GM18526 (cell line): ENCODE measurements around the gene TRIO.

Experiments
- POLR2A ChIP-seq: IDR thresholded peaks from 3 replicates; pipeline ENCODE4 v1.6.1; 2011; ENCODE audit not compliant: insufficient read length; ENCODE audit errors: extremely low read depth

TRIO gene

DNA sequence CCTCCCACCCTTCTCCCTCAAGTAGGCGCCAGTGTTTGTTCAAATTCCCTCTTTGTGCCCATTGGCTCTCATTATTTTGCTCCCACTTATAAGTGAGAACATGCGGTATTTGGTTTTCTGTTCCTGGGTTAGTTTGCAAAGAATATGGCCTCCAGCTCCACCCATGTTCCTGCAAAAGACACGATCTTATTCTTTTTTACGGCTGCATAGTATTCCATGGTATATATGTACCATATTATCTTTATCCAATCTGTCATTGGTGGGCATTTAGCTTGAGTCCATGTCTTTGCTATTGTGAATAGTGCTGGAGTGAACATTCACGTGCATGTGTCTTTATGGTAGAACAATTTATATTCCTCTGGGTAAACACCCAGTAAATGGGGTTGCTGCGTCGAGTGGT, 375.5 kb downstream of the TRIO start:
- TF ChIP-seq POLR2A: no peak

DNA sequence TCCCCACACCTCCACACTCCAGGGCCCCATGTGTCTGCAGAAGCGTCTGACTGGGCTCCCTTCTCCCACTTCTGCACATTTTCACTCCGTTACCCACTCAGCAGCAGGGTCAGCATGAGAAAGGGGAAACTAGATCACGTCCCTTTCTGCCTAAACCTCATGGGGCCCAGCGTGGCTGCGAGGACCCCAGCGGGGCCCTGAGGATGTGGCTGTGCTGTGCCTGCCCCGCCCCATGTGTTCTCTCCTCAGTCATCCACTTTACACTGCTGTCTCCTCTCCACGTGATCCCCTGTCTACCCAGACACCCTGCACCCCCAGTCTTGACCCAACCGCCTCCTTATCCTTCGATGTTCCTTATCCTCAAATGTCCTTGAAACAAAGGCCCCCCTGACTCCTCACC, 378.6 kb downstream of the TRIO start:
- no peak for TF ChIP-seq POLR2A

DNA sequence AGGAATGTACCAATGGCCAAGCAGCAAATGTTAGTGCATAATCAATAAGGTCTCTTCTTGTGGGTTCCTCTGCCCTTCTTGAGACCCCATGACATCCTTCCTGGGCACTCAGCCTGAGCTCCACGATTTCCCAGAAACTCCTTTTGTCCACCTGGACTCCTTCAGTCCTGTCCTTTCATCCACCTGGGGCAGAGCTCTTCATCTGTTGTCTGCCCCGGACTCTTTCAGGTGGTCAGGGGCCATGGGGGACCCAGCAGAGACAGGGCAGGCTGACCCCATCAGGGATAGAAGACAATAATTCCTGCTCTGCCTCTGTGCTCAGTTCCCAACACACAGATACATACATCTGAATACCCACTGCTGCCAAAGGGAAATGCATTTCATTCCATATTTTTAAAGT, 379.6 kb downstream of the TRIO start:
- no peak for TF ChIP-seq POLR2A

DNA sequence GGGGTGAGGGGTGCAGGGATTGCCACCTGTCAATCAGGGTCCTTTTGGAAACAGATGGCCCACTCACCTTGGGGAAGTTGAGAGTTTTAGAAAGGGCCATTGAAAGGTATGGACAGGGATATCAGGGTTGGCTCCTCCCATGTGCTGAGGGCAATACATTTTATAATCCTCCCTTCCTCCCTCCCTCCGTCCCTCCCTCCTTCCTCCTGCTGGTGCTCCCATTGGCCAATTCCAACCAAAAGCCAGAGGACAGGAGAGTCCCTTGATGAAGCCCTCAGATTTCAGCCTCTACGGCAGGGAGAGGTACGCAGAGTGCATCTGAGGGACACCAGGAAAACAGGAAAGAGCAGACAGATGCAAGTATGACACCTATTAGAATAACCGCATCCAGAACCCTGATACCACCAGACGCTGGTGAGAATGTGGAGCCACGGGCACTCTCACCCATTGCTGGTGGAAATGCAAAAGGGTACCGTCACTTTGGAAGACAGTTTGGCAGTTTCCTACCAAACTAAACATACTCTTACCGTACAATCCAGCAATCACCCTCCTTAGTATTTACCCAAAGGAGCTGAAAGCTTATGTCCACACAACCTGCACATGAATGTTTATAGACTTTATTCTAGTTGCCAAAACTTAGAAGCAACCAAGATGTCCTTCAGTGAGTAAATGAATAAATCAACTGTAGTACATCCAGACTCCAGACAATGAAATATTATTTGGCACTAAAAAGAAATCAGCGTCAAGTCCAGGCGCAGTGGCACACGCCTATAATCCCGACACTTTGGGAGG, 380.3 kb downstream of the TRIO start:
- TF ChIP-seq POLR2A: no peak

DNA sequence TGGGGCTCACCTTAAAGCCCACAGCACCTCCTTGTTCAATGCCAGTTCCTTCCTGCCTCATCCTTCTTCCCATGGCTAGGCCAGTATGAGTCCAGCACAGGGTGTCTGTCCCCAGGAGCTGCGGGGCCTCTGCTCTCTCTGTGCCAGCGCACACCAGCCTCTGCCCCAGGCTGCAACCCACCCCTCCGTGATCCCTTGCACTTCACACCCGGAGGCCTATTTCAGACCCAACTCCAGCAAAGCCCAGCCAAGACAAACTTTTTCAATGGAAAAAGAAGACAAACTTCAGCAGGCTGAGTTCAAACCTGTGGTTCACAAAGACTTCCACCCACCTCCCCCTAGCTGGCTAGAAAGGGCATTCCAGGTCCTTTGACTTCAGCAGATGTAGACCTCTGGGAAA, 382.3 kb downstream of the TRIO start:
- TF ChIP-seq POLR2A: no peak

DNA sequence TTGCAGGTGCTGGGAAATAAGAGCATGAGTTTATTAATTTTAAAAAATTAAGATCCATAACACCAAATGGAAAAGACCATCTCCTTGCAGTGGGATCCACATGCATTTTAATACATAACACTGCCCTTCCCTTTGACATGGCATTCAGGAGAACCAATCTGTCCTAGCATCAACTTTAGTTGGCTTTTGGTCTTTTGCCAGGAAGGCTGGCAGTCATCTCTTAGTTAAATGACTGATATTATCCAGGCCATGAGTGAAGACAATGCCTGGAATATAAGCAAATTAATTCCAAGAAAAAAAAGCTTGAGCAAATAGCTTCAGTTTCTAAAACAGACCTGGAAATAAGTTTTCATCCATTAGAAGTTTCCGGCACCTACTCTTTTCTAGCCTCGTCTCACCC, 383.4 kb downstream of the TRIO start:
- no peak for TF ChIP-seq POLR2A

DNA sequence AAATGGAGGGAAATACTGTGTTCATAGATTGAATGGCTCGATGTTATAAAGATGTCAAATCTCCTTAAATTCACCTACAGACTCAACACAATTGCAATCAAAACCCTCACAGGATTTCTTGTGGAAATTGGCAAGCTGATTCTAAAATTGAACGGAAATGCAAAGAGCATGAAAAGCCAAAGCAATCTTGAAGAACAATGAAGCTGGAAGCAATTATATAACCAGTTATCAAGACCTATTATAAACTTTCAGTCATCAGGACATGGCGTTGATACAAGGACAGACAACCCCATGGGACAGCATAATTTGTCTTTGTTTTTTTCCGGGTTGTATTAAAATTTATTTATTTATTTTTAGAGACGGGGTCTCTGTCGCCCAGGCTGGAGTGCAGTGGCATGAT, 385.0 kb downstream of the TRIO start:
- TF ChIP-seq POLR2A: no peak

DNA sequence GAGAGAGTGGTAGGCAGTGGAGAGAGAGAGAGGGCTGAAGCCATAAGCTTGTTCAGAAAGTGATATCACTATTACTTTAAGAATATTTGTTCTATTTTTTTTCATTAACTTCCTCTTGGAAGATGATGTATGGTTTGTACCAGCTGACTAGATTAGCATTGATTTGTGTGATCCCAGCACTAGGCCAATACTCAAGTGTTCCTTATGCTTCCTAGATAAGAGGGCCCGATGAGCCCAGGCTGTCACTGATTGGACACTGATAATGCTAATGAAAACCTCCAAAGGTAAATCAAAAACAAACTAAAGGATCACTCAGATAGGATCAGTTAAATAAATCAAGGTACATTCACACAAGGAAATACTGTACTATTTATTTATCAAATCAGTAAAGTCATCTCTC, 385.8 kb downstream of the TRIO start:
- no peak for TF ChIP-seq POLR2A

DNA sequence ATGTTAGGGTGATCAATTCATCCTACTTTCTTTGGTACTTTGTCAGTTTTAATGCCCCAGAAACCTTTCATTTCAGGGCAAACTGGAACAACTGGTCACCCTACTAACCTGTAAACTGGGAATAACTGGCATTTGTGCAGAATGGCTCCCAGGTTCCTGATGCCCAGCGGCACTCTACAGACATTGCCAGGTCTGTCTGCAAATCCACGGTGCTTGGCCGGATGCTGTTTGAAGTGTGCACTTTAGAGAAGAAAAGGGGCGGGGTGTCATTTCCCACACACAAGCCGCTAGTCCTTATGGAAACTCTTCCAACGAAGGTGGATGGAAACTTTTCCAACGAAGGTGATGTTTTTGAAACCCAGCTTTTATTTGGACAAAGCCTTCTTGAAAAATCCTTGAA, 388.5 kb downstream of the TRIO start:
- no peak for TF ChIP-seq POLR2A

DNA sequence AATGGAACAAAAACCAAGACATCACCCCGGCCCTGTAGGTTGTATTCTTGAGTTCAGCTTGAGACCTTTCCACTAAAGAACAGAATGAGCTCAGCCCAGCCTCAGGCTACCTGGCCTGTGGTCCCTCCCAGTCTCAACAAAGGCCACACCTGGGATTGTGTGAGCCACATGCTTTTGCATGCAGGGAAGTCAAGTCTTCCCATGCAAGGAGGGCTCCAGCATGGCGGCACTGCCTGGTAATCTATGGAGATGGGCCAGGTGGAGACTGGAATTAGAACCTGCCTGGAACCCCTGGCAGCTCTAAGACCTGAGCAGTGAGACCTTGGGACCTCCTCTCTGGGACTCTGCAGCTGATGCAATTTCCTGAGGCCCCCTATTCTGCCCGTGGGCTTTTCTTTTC, 389.0 kb downstream of the TRIO start:
- no peak for TF ChIP-seq POLR2A

DNA sequence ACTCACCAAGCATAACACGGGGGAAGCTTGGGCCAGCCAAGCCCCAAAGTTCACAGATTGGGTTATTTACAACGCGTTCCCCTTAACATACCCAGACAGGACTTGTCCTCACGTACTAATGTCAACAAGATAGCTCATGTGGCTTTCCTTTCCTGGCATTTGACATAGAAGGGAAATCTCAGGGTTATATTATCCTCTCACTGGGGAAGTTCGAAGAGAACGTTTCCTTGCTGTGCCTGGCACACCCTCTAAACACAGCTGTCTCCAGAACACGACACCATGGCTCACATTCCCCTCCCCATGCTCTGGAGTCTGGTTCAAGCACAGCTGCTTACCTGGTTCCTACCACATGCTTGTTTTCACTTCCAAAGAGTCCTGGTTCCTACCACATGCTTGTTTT, 391.6 kb downstream of the TRIO start:
- no peak for TF ChIP-seq POLR2A

DNA sequence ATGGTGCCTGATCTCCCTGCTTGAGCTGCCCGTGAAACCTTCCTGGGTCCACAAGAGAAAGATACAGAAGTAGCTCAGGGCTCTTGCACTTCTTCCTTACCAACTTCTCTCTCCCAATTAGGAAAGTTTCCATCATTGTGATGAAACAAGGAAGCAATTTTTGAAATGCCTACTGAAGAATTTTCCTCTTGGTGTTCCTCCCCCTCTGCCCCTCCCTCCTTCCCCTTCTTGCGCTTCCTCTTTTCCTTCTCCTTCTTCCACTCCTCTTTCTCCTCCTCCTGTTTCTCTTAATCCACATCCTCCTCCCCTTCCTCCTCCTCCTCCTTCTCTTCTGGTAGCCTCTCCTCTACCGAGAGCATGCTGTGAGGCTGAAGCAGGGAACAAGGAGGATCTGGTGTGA, 402.2 kb downstream of the TRIO start:
- TF ChIP-seq POLR2A: no peak

DNA sequence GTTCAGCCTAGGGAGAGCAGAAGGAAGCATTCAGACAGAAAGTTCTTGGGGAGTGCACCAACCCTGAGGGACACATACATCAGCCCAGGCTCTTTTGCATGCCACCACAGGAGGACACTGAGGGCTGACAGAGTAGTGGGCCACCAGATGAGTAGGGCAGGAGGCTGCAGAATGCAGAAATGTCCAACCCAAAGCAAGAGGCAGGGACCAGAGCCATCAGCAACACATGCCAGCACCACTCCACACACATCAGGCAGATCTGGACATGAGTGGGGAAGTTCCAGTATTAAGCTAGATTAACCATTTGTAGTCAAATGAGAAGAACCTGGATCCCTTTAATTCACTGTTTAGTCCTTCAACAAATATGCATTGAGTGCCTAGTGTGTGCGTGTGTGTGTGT, 402.7 kb downstream of the TRIO start:
- no peak for TF ChIP-seq POLR2A

DNA sequence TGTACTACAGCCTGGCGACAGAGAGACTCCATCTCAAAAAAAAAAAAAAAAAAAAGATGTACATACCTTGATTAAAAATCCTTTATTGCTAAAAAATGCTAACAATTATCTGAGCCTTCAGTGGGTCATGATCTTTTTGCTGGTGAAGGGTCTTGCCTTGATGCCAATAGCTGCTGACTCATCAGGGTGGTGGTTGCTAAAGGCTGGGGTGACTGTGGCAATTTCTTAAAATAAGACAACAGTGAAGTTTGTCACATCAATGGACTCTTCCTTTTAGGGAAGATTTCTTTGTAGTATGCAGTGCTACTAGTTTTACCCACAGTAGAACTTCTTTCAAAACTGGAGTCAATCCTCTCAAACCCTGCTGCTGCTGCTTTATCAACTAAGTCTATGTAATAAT, 404.5 kb downstream of the TRIO start:
- no peak for TF ChIP-seq POLR2A

DNA sequence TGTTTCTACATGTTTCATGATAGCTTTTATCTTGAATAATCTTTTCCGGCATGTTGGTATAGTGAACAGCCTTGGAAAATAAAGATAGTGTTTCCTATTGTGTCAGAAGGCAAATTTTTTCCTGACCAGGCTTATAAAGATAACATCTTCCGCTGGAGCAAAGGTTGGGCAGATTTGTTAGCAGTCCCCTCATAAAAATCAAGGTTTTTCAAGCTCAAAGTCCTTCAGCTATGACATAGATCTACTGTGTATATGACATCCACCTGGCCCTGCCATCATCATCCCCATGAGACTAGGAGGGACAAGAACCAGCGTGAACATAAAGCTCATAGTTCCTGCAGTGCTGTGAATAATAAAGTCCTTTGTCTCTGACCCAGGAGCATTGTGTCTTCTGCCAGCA, 408.1 kb downstream of the TRIO start:
- no peak for TF ChIP-seq POLR2A

DNA sequence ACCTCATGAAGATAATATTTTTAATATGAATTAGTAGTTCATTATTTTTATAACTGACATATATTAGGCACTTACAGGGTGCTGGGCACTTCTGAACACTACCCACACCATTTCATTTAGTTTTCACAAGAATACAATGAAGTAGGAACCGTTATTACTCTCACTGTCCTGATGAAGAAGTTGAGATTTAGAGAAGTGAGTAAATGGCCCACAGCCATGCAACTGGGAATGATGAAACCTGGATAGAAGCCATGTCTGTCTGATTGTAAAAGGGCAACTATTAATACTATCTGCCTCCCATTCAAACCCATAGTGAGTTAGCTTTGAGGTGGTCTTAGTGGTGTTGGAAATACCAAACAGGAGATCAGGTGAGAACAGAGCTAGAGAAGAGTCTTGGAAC, 408.9 kb downstream of the TRIO start:
- TF ChIP-seq POLR2A: no peak

DNA sequence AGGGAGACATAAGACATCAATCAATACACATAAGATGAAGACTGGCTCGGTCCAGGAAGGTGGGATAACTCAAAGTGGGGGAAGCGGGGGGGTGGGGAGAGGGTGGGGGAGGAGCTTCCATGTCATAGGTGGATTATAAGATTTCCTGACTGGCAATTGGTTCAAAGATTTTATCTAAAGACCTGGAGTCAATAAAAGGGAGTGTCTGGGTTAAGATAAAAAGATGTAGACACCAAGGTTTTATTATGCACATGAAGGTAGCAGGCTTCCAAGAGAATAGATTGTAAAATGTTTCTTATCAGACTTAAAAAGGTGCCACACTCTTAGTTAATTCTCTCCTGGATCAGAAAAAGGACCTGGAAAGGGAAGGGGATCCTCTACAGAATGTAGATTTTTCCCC, 412.9 kb downstream of the TRIO start:
- TF ChIP-seq POLR2A: no peak
